Gastroesophageal sphincter (tissue), 4 donors: Measurements from ENCODE around the gene CENPO. TPM values are rescaled to one million over a fixed set of nuclear protein-coding genes. Genes with fewer than 3 reads are reported as not detected.
A peak's percentile ranks its signal among the peaks of the same experiment; 100 is the strongest.

Experiments
- ATAC-seq: fragments of 150-250 bp; one replicate; pipeline ENCODE4 v1.9.1; 2016; ENCODE audit warnings: mild to moderate bottlenecking, moderate library complexity
- H3K27ac ChIP-seq, 4 donors: fragments of 200-600 bp; sonication (generic) in 3 of 4; 1 replicate in 3 of 4; 2 replicates in 1 of 4; pipeline ENCODE4 v1.5.1; 2016 to 2019
- H3K27me3 ChIP-seq: fragments of 200-600 bp; sonication (generic); one replicate; pipeline ENCODE4 v1.5.1; 2019
- H3K36me3 ChIP-seq, 2 donors: fragments of 200-600 bp; sonication (generic); one replicate each; pipeline ENCODE4 v1.5.1; 2019; ENCODE audit warnings: control low read depth in 1 of 2
- H3K4me1 ChIP-seq, 3 donors: fragments of 200-600 bp; sonication (generic); 1 replicate in 2 of 3; 2 replicates in 1 of 3; pipeline ENCODE4 v1.5.1; 2016 to 2019; ENCODE audit warnings: control low read depth in 2 of 3
- H3K4me3 ChIP-seq, 2 donors: fragments of 200-600 bp; sonication (generic); one replicate each; pipeline ENCODE4 v1.5.1; 2019; ENCODE audit warnings: mild to moderate bottlenecking in 1 of 2, moderate library complexity in 1 of 2
- H3K9me3 ChIP-seq, 3 donors: fragments of 200-600 bp; sonication (generic); one replicate each; pipeline ENCODE4 v1.5.1; 2017 to 2019; ENCODE audit warnings: control low read depth in 2 of 3
- CTCF ChIP-seq, 4 experiments: fragments of 200-600 bp in 2 of 4; fragments of 450-650 bp in 2 of 4; sonication (generic) in 1 of 4; IDR thresholded peaks; one replicate each; pipeline ENCODE4 v1.5.1; 2017 to 2019; ENCODE audit warnings: antibody characterized with exemption in 4 of 4, mild to moderate bottlenecking in 2 of 4, moderate library complexity in 2 of 4
- EP300 ChIP-seq: sonication (generic); formaldehyde crosslinking; IDR thresholded peaks from one replicate; pipeline ENCODE4 v1.6.1; 2017; ENCODE audit warnings: antibody characterized with exemption, mild to moderate bottlenecking
- POLR2A ChIP-seq, 2 donors: fragments of 450-650 bp; IDR thresholded peaks; one replicate each; pipeline ENCODE4 v1.6.1; 2017; ENCODE audit warnings: antibody characterized with exemption in 2 of 2, mild to moderate bottlenecking in 2 of 2, moderate library complexity in 1 of 2
- POLR2AphosphoS5 ChIP-seq: sonication (generic); formaldehyde crosslinking; IDR thresholded peaks from one replicate; pipeline ENCODE4 v1.6.1; 2017; ENCODE audit warnings: antibody characterized with exemption
- WGBS, 2 donors: methylation state at CpG; one replicate each; pipeline ENCODE4 v1.1.5; 2018; ENCODE audit warnings: low coverage in 1 of 2; 5-methylcytosine and 5-hydroxymethylcytosine counted together
- total RNA-seq, 4 donors: library from RNA; depleted of rRNA; stranded (reverse); fragments of >200 nt; gene quantifications; one replicate each; pipeline ENCODE4 v1.1.0, GENCODE V29; 2016

CENPO gene
- total RNA-seq, 4 donors from 2014 or later = 0.31 to 3.8 (median 2.8) TPM

GRCh38 chr2:24858996-24859395 is 65.8 kb downstream of the CENPO start:
- 92 to 97% methylated on average over 5 to 10 of the region's 13 CpGs for WGBS, 2 donors
- peak overlapping the region in 1 of 4 donors; percentile 66 for H3K27ac ChIP-seq
- no peaks in the 10 kb centered on the region for H3K36me3 ChIP-seq

GRCh38 chr2:24859968-24860600 is 66.9 kb downstream of the CENPO start:
- 85 to 87% methylated on average over 3 to 4 of the region's 15 CpGs for WGBS, 2 donors
- no peak for ATAC-seq
- H3K27ac ChIP-seq = peak overlapping the region in 2 of 4 donors; percentile 28 to 66
- no peak overlapping the region for H3K4me3 ChIP-seq
- H3K27me3 ChIP-seq = no peaks in the 10 kb centered on the region
- no peaks in the 10 kb centered on the region for H3K36me3 ChIP-seq
- no peak for TF ChIP-seq POLR2AphosphoS5
- no peak for TF ChIP-seq EP300
- TF ChIP-seq CTCF (IDR thresholded peaks at IDR 0.05) = no peak
- TF ChIP-seq POLR2A (IDR thresholded peaks at IDR 0.05) = no peak
- H3K9me3 ChIP-seq = no peaks in the 10 kb centered on the region
- peaks cover 0 to 18% (median 0%) of the 10 kb centered on the region in 3 donors for H3K4me1 ChIP-seq

More at GRCh38 chr2:24858996-24859395, 65.8 kb downstream of the CENPO start:
- no peak for ATAC-seq
- Histone ChIP-seq H3K4me1 (peaks cover 0 to 28% (median 3%) of the 10 kb centered on the region in 3 donors), H3K9me3 (no peaks in the 10 kb centered on the region), H3K27me3 (no peaks in the 10 kb centered on the region), H3K4me3 (no peak overlapping the region)
- TF ChIP-seq POLR2A (IDR thresholded peaks at IDR 0.05) = no peak
- TF ChIP-seq POLR2AphosphoS5 = no peak
- no peak for TF ChIP-seq EP300
- no peak for TF ChIP-seq CTCF (IDR thresholded peaks at IDR 0.05)

- TF ChIP-seq POLR2A (IDR thresholded peaks at IDR 0.05) (no peak), EP300 (no peak), POLR2AphosphoS5 (no peak), CTCF (IDR thresholded peaks at IDR 0.05) (no peak)
- Histone ChIP-seq H3K36me3 (no peaks in the 10 kb centered on the region), H3K9me3 (no peaks in the 10 kb centered on the region), H3K27me3 (no peaks in the 10 kb centered on the region), H3K27ac (peak overlapping the region in 1 of 4 donors; percentile 66), H3K4me1 (peaks cover 0 to 13% (median 0%) of the 10 kb centered on the region in 3 donors), H3K4me3 (no peak overlapping the region)
- no peak for ATAC-seq
- WGBS, 2 donors = 80% methylated on average over 1 of the region's 7 CpGs; no CpG with 5 or more reads in 1 of the 2 donors
Observed at GRCh38 chr2:24860631-24861030, 67.4 kb downstream of the CENPO start.

- H3K4me3 ChIP-seq = no peak overlapping the region
- H3K27ac ChIP-seq = peak overlapping the region in 2 of 4 donors; percentile 34 to 66
- H3K4me1 ChIP-seq = peaks cover 0 to 4% (median 0%) of the 10 kb centered on the region in 3 donors
- peak; percentile 66 for ATAC-seq
- no peaks in the 10 kb centered on the region for H3K36me3 ChIP-seq
- no peaks in the 10 kb centered on the region for H3K9me3 ChIP-seq
- no peaks in the 10 kb centered on the region for H3K27me3 ChIP-seq
- 57 to 72% methylated on average over 4 to 6 of the region's 11 CpGs for WGBS, 2 donors
- no peak for TF ChIP-seq POLR2AphosphoS5
- no peak for TF ChIP-seq EP300
- no peak for TF ChIP-seq CTCF (IDR thresholded peaks at IDR 0.05)
- TF ChIP-seq POLR2A (IDR thresholded peaks at IDR 0.05) = no peak
Observed at GRCh38 chr2:24861500-24861899, 68.3 kb downstream of the CENPO start.

GRCh38 chr2:24863641-24864040 is 70.4 kb downstream of the CENPO start:
- H3K4me3 ChIP-seq = no peak overlapping the region
- peak overlapping the region in 1 of 4 donors; percentile 24 for H3K27ac ChIP-seq
- no peaks in the 10 kb centered on the region for H3K27me3 ChIP-seq
- WGBS, 2 donors = 40 to 56% methylated on average over 1 to 3 of the region's 3 CpGs
- no peaks in the 10 kb centered on the region for H3K9me3 ChIP-seq
- no peaks in the 10 kb centered on the region for H3K36me3 ChIP-seq
- TF ChIP-seq POLR2AphosphoS5 = no peak
- TF ChIP-seq POLR2A (IDR thresholded peaks at IDR 0.05) = no peak
- no peak for TF ChIP-seq EP300
- TF ChIP-seq CTCF (IDR thresholded peaks at IDR 0.05) = no peak
- H3K4me1 ChIP-seq = peaks cover 0 to 3% (median 0%) of the 10 kb centered on the region in 3 donors
- ATAC-seq = no peak
